Measurements from ENCODE around the gene FEZF1.

GRCh38 chr7:122269241-122269640 lies 35.3 kb downstream of the FEZF1 start:
- TF ChIP-seq EZH2phosphoT487 (IDR thresholded peaks at IDR 0.05; ENCODE audit: borderline replicate concordance, low read length) = no peak
- TF ChIP-seq, protein P1, sequence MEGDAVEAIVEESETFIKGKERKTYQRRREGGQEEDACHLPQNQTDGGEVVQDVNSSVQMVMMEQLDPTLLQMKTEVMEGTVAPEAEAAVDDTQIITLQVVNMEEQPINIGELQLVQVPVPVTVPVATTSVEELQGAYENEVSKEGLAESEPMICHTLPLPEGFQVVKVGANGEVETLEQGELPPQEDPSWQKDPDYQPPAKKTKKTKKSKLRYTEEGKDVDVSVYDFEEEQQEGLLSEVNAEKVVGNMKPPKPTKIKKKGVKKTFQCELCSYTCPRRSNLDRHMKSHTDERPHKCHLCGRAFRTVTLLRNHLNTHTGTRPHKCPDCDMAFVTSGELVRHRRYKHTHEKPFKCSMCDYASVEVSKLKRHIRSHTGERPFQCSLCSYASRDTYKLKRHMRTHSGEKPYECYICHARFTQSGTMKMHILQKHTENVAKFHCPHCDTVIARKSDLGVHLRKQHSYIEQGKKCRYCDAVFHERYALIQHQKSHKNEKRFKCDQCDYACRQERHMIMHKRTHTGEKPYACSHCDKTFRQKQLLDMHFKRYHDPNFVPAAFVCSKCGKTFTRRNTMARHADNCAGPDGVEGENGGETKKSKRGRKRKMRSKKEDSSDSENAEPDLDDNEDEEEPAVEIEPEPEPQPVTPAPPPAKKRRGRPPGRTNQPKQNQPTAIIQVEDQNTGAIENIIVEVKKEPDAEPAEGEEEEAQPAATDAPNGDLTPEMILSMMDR (IDR thresholded peaks at IDR 0.05; ENCODE audit: low read depth, low read length, poor library complexity, severe bottlenecking) = no peak
